HepG2 (cell line): ENCODE data around the gene CCDC86. TPM values are rescaled to one million over a fixed set of nuclear protein-coding genes. Genes with fewer than 3 reads are reported as not detected.

ENCODE experiments used
- CBFB ChIP-seq: sonication (generic); formaldehyde crosslinking; IDR thresholded peaks from 2 replicates; pipeline ENCODE4 v1.4.0; 2020; ENCODE audit warnings: missing genetic modification reagents
- CENPT ChIP-seq: sonication (generic); formaldehyde crosslinking; IDR thresholded peaks from 2 replicates; pipeline ENCODE4 v1.8.0; 2022; ENCODE audit warnings: low read depth, mild to moderate bottlenecking, moderate library complexity, missing genetic modification reagents
- FOXJ3 ChIP-seq: sonication (generic); formaldehyde crosslinking; IDR thresholded peaks from 2 replicates; pipeline ENCODE4 v1.4.0; 2020; ENCODE audit warnings: missing genetic modification reagents, mild to moderate bottlenecking, borderline replicate concordance
- IKZF4 ChIP-seq: sonication (generic); formaldehyde crosslinking; IDR thresholded peaks from 2 replicates; pipeline ENCODE4 v1.5.1; 2020; ENCODE audit warnings: borderline replicate concordance, mild to moderate bottlenecking, low read depth, missing genetic modification reagents; ENCODE audit errors: not compliant biosample characterization
- JDP2 ChIP-seq: sonication (generic); formaldehyde crosslinking; IDR thresholded peaks from 2 replicates; pipeline ENCODE4 v1.8.1; 2022; ENCODE audit warnings: missing genetic modification reagents, borderline replicate concordance
- JUN ChIP-seq: sonication (generic); formaldehyde crosslinking; IDR thresholded peaks from 2 replicates; pipeline ENCODE4 v1.4.0; 2020; ENCODE audit warnings: mild to moderate bottlenecking, missing genetic modification reagents
- RCOR2 ChIP-seq: IDR thresholded peaks from 2 replicates; pipeline ENCODE4 v1.6.1; 2016; ENCODE audit warnings: missing biosample characterization, missing genetic modification reagents
- ZFAT ChIP-seq: sonication (generic); formaldehyde crosslinking; conservative IDR thresholded peaks from 2 replicates; pipeline ENCODE4 v1.8.1; 2023; ENCODE audit warnings: missing genetic modification reagents, inconsistent platforms
- ZNF446 ChIP-seq: sonication (generic); formaldehyde crosslinking; IDR thresholded peaks from 2 replicates; pipeline ENCODE4 v1.5.0; 2020; ENCODE audit warnings: mild to moderate bottlenecking, missing genetic modification reagents
- ZNF460 ChIP-seq: sonication (generic); formaldehyde crosslinking; IDR thresholded peaks from 2 replicates; pipeline ENCODE4 v1.5.1; 2020; ENCODE audit warnings: missing genetic modification reagents, mild to moderate bottlenecking, borderline replicate concordance
- ZNF616 ChIP-seq: sonication (generic); formaldehyde crosslinking; IDR thresholded peaks from 2 replicates; pipeline ENCODE4 v1.5.0; 2020; ENCODE audit warnings: low read depth, mild to moderate bottlenecking, missing genetic modification reagents
- ZNF761 ChIP-seq: sonication (generic); formaldehyde crosslinking; conservative IDR thresholded peaks from 2 replicates; pipeline ENCODE4 v1.4.0; 2020; ENCODE audit warnings: mild to moderate bottlenecking, missing genetic modification reagents
- ZNF781 ChIP-seq: sonication (generic); formaldehyde crosslinking; IDR thresholded peaks from 2 replicates; pipeline ENCODE4 v1.5.1; 2020; ENCODE audit warnings: borderline replicate concordance, mild to moderate bottlenecking, missing genetic modification reagents; ENCODE audit errors: not compliant biosample characterization
- ZNF883 ChIP-seq: sonication (generic); formaldehyde crosslinking; IDR thresholded peaks from 2 replicates; pipeline ENCODE4 v1.5.1; 2020; ENCODE audit warnings: mild to moderate bottlenecking, missing genetic modification reagents; ENCODE audit errors: not compliant biosample characterization
- polyA plus RNA-seq, 8 experiments: library from polyadenylated mRNA; depleted of rRNA in 3 of 8; stranded (reverse) in 7 of 8; unstranded in 1 of 8; fragments of >200 nt; fragmentation: Illumina TruSeq in 4 of 8; extraction: Trizol in 4 of 8; gene quantifications; 2 replicates each; pipeline versions ENCODE4 v1.2.1 to v1.2.3, GENCODE V29; 2011 to 2016; ENCODE audit warnings: low read depth in 4 of 8, missing spikeins in 1 of 8, mixed read lengths in 1 of 8; ENCODE audit not compliant: insufficient read depth in 1 of 8
- total RNA-seq, 5 experiments: library from RNA; depleted of rRNA; stranded (reverse); fragments of >200 nt; fragmentation: Illumina TruSeq; extraction: Trizol; gene quantifications; 2 replicates each; pipeline ENCODE4 v1.2.3, GENCODE V29; 2016; ENCODE audit warnings: low read depth in 1 of 5
- TF ChIP-seq, protein P1 (sequence below): IDR thresholded peaks from 2 replicates; pipeline ENCODE4 v1.6.1; 2018; ENCODE audit warnings: missing genetic modification reagents
- TF ChIP-seq, protein P2 (sequence below): sonication (generic); formaldehyde crosslinking; IDR thresholded peaks from 2 replicates; pipeline ENCODE4; 2020; ENCODE audit warnings: missing genetic modification reagents, mild to moderate bottlenecking, borderline replicate concordance
- TF ChIP-seq, protein P3 (sequence below): sonication (generic); formaldehyde crosslinking; IDR thresholded peaks from 2 replicates; pipeline ENCODE4 v1.4.0; 2020; ENCODE audit warnings: mild to moderate bottlenecking, missing genetic modification reagents
- TF ChIP-seq, protein P4 (sequence below): sonication (generic); formaldehyde crosslinking; IDR thresholded peaks from 2 replicates; pipeline ENCODE4 v1.5.1; 2020; ENCODE audit warnings: mild to moderate bottlenecking, missing genetic modification reagents, moderate library complexity
- TF ChIP-seq, protein P5 (sequence below): sonication (generic); formaldehyde crosslinking; IDR thresholded peaks from 2 replicates; pipeline ENCODE4 v1.5.1; 2020; ENCODE audit warnings: mild to moderate bottlenecking, missing genetic modification reagents
- TF ChIP-seq, protein P6 (sequence below): sonication (generic); formaldehyde crosslinking; IDR thresholded peaks from 2 replicates; pipeline ENCODE4 v1.5.1; 2020; ENCODE audit warnings: mild to moderate bottlenecking, missing genetic modification reagents, borderline replicate concordance

CCDC86 gene
- total and polyA plus RNA-seq, 2 of the 13 experiments (the other 11 are each of a cell fraction or from before 2014, with no cell fraction given): 33.8 to 37.6 TPM

DNA sequence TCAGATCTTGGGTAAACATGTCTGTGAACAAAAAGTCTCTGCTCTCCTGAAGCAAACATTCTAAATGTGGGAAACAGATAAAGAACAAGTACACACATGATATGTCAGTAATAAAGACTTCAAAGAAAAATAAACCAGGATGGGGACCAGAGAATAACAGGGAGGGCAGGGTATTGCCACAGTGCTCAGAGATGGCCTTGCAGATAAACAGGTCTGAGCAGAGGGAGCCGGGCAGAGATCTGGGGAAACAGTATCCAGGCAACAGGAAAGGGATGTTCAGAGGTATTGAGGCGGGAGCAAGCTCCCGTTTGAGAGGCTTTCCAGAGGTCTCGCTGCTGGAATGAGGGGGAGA, 2.9 kb downstream of the CCDC86 start (continued):
- TF ChIP-seq, protein P1, sequence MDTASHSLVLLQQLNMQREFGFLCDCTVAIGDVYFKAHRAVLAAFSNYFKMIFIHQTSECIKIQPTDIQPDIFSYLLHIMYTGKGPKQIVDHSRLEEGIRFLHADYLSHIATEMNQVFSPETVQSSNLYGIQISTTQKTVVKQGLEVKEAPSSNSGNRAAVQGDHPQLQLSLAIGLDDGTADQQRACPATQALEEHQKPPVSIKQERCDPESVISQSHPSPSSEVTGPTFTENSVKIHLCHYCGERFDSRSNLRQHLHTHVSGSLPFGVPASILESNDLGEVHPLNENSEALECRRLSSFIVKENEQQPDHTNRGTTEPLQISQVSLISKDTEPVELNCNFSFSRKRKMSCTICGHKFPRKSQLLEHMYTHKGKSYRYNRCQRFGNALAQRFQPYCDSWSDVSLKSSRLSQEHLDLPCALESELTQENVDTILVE: 0 out of 2 replicates have a peak, but pooled peaks have one; percentile 54
- TF ChIP-seq, protein P2, sequence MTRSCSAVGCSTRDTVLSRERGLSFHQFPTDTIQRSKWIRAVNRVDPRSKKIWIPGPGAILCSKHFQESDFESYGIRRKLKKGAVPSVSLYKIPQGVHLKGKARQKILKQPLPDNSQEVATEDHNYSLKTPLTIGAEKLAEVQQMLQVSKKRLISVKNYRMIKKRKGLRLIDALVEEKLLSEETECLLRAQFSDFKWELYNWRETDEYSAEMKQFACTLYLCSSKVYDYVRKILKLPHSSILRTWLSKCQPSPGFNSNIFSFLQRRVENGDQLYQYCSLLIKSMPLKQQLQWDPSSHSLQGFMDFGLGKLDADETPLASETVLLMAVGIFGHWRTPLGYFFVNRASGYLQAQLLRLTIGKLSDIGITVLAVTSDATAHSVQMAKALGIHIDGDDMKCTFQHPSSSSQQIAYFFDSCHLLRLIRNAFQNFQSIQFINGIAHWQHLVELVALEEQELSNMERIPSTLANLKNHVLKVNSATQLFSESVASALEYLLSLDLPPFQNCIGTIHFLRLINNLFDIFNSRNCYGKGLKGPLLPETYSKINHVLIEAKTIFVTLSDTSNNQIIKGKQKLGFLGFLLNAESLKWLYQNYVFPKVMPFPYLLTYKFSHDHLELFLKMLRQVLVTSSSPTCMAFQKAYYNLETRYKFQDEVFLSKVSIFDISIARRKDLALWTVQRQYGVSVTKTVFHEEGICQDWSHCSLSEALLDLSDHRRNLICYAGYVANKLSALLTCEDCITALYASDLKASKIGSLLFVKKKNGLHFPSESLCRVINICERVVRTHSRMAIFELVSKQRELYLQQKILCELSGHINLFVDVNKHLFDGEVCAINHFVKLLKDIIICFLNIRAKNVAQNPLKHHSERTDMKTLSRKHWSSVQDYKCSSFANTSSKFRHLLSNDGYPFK (CRISPR knock-in tag): no peak
- TF ChIP-seq IKZF4 (CRISPR knock-in tag): no peak
- TF ChIP-seq ZFAT (CRISPR knock-in tag): no peak
- no peak for TF ChIP-seq CENPT
- TF ChIP-seq, protein P3, sequence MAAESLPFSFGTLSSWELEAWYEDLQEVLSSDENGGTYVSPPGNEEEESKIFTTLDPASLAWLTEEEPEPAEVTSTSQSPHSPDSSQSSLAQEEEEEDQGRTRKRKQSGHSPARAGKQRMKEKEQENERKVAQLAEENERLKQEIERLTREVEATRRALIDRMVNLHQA (CRISPR knock-in tag): no peak
- TF ChIP-seq, protein P4, sequence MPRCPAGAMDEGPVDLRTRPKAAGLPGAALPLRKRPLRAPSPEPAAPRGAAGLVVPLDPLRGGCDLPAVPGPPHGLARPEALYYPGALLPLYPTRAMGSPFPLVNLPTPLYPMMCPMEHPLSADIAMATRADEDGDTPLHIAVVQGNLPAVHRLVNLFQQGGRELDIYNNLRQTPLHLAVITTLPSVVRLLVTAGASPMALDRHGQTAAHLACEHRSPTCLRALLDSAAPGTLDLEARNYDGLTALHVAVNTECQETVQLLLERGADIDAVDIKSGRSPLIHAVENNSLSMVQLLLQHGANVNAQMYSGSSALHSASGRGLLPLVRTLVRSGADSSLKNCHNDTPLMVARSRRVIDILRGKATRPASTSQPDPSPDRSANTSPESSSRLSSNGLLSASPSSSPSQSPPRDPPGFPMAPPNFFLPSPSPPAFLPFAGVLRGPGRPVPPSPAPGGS (CRISPR knock-in tag): no peak
- no peak for TF ChIP-seq ZNF616
- TF ChIP-seq, protein P5, sequence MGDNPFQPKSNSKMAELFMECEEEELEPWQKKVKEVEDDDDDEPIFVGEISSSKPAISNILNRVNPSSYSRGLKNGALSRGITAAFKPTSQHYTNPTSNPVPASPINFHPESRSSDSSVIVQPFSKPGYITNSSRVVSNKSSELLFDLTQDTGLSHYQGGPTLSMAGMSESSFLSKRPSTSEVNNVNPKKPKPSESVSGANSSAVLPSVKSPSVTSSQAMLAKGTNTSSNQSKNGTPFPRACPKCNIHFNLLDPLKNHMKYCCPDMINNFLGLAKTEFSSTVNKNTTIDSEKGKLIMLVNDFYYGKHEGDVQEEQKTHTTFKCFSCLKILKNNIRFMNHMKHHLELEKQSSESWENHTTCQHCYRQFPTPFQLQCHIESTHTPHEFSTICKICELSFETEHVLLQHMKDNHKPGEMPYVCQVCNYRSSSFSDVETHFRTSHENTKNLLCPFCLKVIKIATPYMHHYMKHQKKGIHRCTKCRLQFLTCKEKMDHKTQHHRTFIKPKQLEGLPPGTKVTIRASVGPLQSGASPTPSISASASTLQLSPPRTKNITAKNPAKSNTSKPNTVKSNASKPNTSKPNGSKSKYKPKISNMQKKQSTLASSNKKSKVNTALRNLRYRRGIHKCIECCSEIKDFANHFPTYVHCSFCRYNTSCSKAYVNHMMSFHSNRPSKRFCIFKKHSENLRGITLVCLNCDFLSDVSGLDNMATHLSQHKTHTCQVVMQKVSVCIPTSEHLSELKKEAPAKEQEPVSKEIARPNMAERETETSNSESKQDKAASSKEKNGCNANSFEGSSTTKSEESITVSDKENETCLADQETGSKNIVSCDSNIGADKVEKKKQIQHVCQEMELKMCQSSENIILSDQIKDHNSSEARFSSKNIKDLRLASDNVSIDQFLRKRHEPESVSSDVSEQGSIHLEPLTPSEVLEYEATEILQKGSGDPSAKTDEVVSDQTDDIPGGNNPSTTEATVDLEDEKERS (CRISPR knock-in tag): no peak
- no peak for TF ChIP-seq ZNF460 (CRISPR knock-in tag)
- TF ChIP-seq ZNF446 (CRISPR knock-in tag): no peak
- TF ChIP-seq FOXJ3 (CRISPR knock-in tag): peak; percentile 79; the same call in 1 of the 2 replicates
- no peak for TF ChIP-seq JDP2 (CRISPR knock-in tag)
- TF ChIP-seq, protein P6, sequence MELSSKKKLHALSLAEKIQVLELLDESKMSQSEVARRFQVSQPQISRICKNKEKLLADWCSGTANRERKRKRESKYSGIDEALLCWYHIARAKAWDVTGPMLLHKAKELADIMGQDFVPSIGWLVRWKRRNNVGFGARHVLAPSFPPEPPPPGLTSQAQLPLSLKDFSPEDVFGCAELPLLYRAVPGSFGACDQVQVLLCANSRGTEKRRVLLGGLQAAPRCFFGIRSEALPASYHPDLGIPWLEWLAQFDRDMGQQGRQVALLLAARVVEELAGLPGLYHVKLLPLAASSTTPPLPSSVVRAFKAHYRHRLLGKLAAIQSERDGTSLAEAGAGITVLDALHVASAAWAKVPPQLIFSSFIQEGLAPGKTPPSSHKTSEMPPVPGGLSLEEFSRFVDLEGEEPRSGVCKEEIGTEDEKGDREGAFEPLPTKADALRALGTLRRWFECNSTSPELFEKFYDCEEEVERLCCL (CRISPR knock-in tag): no peak
- TF ChIP-seq ZNF883 (CRISPR knock-in tag): no peak
- TF ChIP-seq JUN (CRISPR knock-in tag): no peak
- TF ChIP-seq CBFB: no peak; the same call in 1 of the 2 replicates
- TF ChIP-seq ZNF781 (CRISPR knock-in tag): no peak
- TF ChIP-seq ZNF761 (CRISPR knock-in tag): no peak
- peak; percentile 76; the same call in 1 of the 2 replicates for TF ChIP-seq RCOR2 (CRISPR knock-in tag)
